GM12891 (cell line): ENCODE data around the gene ASRGL1.

Experiments used
- POLR2A ChIP-seq: IDR thresholded peaks from 2 replicates; pipeline ENCODE4 v1.6.1; 2011; ENCODE audit warnings: low read depth, low read length, control low read depth
- POLR2AphosphoS5 ChIP-seq: IDR thresholded peaks from 2 replicates; pipeline ENCODE4 v1.6.1; 2011; ENCODE audit warnings: low read depth, low read length, control low read depth
- POU2F2 ChIP-seq: IDR thresholded peaks from 2 replicates; pipeline ENCODE4 v1.6.1; 2011; ENCODE audit warnings: low read depth, mild to moderate bottlenecking, control low read depth, low read length, moderate library complexity
- TAF1 ChIP-seq: IDR thresholded peaks from 2 replicates; pipeline ENCODE4 v1.6.1; 2011; ENCODE audit warnings: low read depth, low read length, control low read depth

GRCh38 chr11:62399172-62399877 lies 62.1 kb downstream of the ASRGL1 start:
- no peak for TF ChIP-seq POLR2AphosphoS5
- no peak for TF ChIP-seq POLR2A
- TF ChIP-seq POU2F2: no peak
- TF ChIP-seq TAF1: no peak
